Esophagus muscularis mucosa (tissue), 3 donors: ENCODE measurements around the gene FGFRL1.

Experiments used
- POLR2A ChIP-seq: fragments of 450-650 bp; IDR thresholded peaks from one replicate; pipeline ENCODE4 v1.6.1; 2017; ENCODE audit warnings: antibody characterized with exemption, moderate library complexity, mild to moderate bottlenecking, low read depth
- TF ChIP-seq, protein P1 (sequence below), 3 experiments: fragments of 200-600 bp in 2 of 3; fragments of 450-650 bp in 1 of 3; sonication (generic) in 2 of 3; IDR thresholded peaks; one replicate each; pipeline ENCODE4 v1.5.1; 2017 to 2019; ENCODE audit warnings: antibody characterized with exemption in 3 of 3, mild to moderate bottlenecking in 2 of 3, moderate library complexity in 1 of 3

DNA sequence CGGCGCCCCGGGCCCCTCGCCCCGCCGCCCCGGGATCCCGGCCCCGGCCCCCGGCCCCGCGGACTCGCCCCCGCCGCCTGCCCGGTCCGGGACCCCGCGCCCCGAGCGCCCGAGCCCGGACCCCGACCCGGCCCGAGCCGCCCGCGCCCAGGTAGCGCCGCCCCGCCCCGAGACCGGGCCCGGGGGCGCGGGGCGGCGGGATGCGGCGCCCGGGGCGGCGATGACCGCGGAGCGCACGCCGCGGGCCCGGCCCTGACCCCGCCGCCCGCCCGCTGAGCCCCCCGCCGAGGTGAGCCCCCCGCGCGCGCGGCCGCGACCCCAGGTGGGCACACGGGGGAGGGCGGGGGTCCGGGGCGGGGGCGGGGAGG lies 224 bp downstream of the FGFRL1 start:
- TF ChIP-seq, protein P1, sequence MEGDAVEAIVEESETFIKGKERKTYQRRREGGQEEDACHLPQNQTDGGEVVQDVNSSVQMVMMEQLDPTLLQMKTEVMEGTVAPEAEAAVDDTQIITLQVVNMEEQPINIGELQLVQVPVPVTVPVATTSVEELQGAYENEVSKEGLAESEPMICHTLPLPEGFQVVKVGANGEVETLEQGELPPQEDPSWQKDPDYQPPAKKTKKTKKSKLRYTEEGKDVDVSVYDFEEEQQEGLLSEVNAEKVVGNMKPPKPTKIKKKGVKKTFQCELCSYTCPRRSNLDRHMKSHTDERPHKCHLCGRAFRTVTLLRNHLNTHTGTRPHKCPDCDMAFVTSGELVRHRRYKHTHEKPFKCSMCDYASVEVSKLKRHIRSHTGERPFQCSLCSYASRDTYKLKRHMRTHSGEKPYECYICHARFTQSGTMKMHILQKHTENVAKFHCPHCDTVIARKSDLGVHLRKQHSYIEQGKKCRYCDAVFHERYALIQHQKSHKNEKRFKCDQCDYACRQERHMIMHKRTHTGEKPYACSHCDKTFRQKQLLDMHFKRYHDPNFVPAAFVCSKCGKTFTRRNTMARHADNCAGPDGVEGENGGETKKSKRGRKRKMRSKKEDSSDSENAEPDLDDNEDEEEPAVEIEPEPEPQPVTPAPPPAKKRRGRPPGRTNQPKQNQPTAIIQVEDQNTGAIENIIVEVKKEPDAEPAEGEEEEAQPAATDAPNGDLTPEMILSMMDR (IDR thresholded peaks at IDR 0.05), result no peak
- TF ChIP-seq POLR2A, result no peak
